Body of pancreas (tissue), 4 donors: ENCODE data around the gene TNXB. TPM values are rescaled to one million over a fixed set of nuclear protein-coding genes. Genes with fewer than 3 reads are reported as not detected.

ENCODE experiments used
- ATAC-seq: fragments of 150-250 bp; one replicate; pipeline ENCODE4 v1.9.1; 2016
- DNase-seq, 4 donors: peaks; one replicate each; pipeline ENCODE4 v3.0.0-alpha.2; 2019
- H3K27ac ChIP-seq, 4 donors: fragments of 200-600 bp; sonication (generic); 1 replicate in 3 of 4; 2 replicates in 1 of 4; pipeline versions ENCODE4 v1.5.1 to v1.6.1; 2016 to 2019; ENCODE audit warnings: mild to moderate bottlenecking in 1 of 4, mixed read lengths in 1 of 4, moderate library complexity in 1 of 4
- H3K27me3 ChIP-seq, 2 donors: fragments of 200-600 bp; sonication (generic); one replicate each; pipeline ENCODE4 v1.6.0; 2016; ENCODE audit warnings: mild to moderate bottlenecking in 1 of 2
- H3K36me3 ChIP-seq, 2 donors: fragments of 200-600 bp; sonication (generic); replicated peaks in 1 of 2; 2 replicates each; pipeline ENCODE4 v1.5.1; 2016; ENCODE audit warnings: low read depth in 2 of 2; ENCODE audit not compliant: insufficient read depth in 1 of 2
- H3K4me1 ChIP-seq: fragments of 200-600 bp; sonication (generic); one replicate; pipeline ENCODE4 v1.6.0; 2016
- H3K4me3 ChIP-seq, 2 donors: fragments of 200-600 bp; sonication (generic); 1 replicate in 1 of 2; 2 replicates in 1 of 2; pipeline ENCODE4 v1.5.1; 2016 to 2019
- H3K9me3 ChIP-seq, 3 donors: fragments of 200-600 bp; sonication (generic); 1 replicate in 2 of 3; 2 replicates in 1 of 3; pipeline ENCODE4 v1.5.1; 2016
- POLR2A ChIP-seq, 3 donors: fragments of 450-650 bp; IDR thresholded peaks; one replicate each; pipeline ENCODE4 v1.6.1; 2016; ENCODE audit warnings: antibody characterized with exemption in 3 of 3, mild to moderate bottlenecking in 2 of 3
- WGBS, 2 donors: methylation state at CpG; one replicate each; pipeline ENCODE4 v1.1.5; 2017; 5-methylcytosine and 5-hydroxymethylcytosine counted together
- intact Hi-C: fragments of 100-400 bp; cut with DNase I; formaldehyde crosslinking; loops from one replicate; pipeline ENCODE4 v1.15.1; 2023
- total RNA-seq, 2 donors: library from RNA; depleted of rRNA; stranded (reverse); fragments of >200 nt; gene quantifications; one replicate each; pipeline ENCODE4 v1.1.0, GENCODE V29; 2016
- TF ChIP-seq, protein P1 (sequence below), 7 experiments: fragments of 450-650 bp in 4 of 7; fragments of 200-600 bp in 3 of 7; sonication (generic) in 3 of 7; IDR thresholded peaks; one replicate each; pipeline ENCODE4 v1.5.1; 2016 to 2019; ENCODE audit warnings: antibody characterized with exemption in 7 of 7

The TNXB gene, protein sequence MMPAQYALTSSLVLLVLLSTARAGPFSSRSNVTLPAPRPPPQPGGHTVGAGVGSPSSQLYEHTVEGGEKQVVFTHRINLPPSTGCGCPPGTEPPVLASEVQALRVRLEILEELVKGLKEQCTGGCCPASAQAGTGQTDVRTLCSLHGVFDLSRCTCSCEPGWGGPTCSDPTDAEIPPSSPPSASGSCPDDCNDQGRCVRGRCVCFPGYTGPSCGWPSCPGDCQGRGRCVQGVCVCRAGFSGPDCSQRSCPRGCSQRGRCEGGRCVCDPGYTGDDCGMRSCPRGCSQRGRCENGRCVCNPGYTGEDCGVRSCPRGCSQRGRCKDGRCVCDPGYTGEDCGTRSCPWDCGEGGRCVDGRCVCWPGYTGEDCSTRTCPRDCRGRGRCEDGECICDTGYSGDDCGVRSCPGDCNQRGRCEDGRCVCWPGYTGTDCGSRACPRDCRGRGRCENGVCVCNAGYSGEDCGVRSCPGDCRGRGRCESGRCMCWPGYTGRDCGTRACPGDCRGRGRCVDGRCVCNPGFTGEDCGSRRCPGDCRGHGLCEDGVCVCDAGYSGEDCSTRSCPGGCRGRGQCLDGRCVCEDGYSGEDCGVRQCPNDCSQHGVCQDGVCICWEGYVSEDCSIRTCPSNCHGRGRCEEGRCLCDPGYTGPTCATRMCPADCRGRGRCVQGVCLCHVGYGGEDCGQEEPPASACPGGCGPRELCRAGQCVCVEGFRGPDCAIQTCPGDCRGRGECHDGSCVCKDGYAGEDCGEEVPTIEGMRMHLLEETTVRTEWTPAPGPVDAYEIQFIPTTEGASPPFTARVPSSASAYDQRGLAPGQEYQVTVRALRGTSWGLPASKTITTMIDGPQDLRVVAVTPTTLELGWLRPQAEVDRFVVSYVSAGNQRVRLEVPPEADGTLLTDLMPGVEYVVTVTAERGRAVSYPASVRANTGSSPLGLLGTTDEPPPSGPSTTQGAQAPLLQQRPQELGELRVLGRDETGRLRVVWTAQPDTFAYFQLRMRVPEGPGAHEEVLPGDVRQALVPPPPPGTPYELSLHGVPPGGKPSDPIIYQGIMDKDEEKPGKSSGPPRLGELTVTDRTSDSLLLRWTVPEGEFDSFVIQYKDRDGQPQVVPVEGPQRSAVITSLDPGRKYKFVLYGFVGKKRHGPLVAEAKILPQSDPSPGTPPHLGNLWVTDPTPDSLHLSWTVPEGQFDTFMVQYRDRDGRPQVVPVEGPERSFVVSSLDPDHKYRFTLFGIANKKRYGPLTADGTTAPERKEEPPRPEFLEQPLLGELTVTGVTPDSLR (N-terminal part only)
- total RNA-seq, result 10 to 100 TPM; 24.9 to 36.6 TPM

DNA sequence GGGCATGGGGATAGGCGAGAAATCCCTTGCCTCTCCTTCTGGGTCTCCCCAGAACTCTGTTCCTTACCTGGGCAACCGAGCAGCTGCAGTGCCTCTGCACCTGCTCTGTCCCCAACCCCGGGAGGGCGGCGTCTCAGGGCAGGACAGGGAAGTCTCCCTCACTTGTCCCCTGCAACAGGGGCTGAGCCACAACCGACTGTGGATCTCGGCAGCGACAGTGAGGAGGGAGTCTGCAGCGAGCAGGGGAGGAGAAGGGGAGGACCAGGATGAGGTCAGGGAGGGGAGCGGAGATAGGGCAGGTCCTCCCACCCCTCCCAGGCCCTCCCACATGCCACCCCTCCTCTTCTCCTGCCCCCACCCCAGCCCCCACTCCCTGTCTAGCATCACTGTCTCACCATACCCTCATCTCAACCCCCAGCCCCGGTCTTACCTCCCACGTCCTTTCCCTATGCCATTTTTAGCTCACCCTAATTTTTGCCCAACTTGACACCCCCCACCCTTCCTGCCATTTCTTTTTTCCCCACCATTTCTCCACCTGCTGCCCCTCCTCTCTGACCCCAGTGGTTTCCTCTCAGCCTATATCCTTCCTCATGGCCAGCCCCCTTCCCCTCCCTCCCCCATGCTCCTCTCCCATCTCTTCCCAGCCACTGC is at the start of gene TNXB:
Gene TNXB, minus strand, starts transcription at position 225 of the 651 bp plus-strand sequence. CDS start 11,140 bp downstream, outside the sequence.
- peak within 1 kb of the TSS; percentile 6 to 59 (median 27) for H3K27ac ChIP-seq
- no peaks in the 10 kb centered on the region for H3K9me3 ChIP-seq
- H3K27me3 ChIP-seq, result no peaks in the 10 kb centered on the region
- intact Hi-C loops, result no loop called here
- no peaks in the 10 kb centered on the region for H3K36me3 ChIP-seq
- TF ChIP-seq POLR2A (IDR thresholded peaks at IDR 0.05), result no peak
- TF ChIP-seq, protein P1, sequence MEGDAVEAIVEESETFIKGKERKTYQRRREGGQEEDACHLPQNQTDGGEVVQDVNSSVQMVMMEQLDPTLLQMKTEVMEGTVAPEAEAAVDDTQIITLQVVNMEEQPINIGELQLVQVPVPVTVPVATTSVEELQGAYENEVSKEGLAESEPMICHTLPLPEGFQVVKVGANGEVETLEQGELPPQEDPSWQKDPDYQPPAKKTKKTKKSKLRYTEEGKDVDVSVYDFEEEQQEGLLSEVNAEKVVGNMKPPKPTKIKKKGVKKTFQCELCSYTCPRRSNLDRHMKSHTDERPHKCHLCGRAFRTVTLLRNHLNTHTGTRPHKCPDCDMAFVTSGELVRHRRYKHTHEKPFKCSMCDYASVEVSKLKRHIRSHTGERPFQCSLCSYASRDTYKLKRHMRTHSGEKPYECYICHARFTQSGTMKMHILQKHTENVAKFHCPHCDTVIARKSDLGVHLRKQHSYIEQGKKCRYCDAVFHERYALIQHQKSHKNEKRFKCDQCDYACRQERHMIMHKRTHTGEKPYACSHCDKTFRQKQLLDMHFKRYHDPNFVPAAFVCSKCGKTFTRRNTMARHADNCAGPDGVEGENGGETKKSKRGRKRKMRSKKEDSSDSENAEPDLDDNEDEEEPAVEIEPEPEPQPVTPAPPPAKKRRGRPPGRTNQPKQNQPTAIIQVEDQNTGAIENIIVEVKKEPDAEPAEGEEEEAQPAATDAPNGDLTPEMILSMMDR (IDR thresholded peaks at IDR 0.05), result no peak
- H3K4me1 ChIP-seq, result peaks cover 31% of the 10 kb centered on the region
- ATAC-seq (no peak), DNase-seq (no peak)
- H3K4me3 ChIP-seq, result no peak within 1 kb of the TSS
- WGBS, 2 donors, result 5 to 8% methylated on average over 10 to 12 of the region's 12 CpGs

DNA sequence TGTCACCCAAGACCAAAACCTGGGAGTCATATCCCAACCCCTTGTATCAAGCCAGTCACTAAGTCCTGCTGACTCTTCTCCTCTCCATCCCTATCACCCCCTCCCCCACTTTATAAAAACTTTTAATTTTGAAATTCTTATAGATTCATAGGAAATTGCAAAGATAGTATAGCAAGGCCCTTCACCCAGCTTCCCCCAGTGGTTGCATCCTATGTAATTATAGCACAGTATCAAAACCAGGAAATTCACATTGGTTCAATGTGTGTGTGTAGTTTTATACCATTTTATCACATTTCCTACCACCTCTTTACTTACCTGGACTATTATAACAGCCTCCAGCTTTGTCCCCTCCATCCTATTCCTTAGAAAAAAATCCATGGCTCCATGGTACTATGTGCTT is 48.9 kb upstream of the TNXB start:
- H3K36me3 ChIP-seq, result no peaks in the 10 kb centered on the region
- no peak for TF ChIP-seq POLR2A (IDR thresholded peaks at IDR 0.05)
- TF ChIP-seq, protein P1 (IDR thresholded peaks at IDR 0.05), result no peak
- DNase-seq (no peak), ATAC-seq (no peak)
- H3K27ac ChIP-seq, result no peak overlapping the region
- intact Hi-C loops, result loop anchor here (5.0 kb wide), 1 partner anchor 41 kb away; no protein-coding TSS in a partner anchor
- H3K4me1 ChIP-seq, result peaks cover 23% of the 10 kb centered on the region
- H3K27me3 ChIP-seq, result no peaks in the 10 kb centered on the region
- no peak overlapping the region for H3K4me3 ChIP-seq
- H3K9me3 ChIP-seq, result no peaks in the 10 kb centered on the region

DNA sequence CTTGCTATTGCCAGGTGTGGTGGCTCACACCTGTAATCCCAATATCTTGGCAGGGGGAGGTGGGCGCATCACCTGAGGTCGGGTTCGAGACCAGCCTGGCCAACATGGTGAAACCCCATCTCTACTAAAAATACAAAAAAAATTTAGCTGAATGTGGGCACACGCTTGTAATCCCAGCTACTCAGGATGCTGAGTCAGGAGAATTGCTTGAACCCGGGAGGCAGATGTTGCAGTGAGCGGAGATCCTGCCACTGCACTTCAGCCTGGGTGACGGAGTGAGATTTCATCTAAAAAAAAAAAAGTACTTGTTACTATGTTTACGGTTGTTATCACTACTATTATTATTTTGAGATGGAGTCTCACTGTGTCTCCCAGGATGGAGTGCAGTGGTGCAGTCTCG is 47.8 kb upstream of the TNXB start:
- H3K27me3 ChIP-seq, result no peaks in the 10 kb centered on the region
- TF ChIP-seq, protein P1 (IDR thresholded peaks at IDR 0.05), result no peak
- TF ChIP-seq POLR2A (IDR thresholded peaks at IDR 0.05), result no peak
- no peak overlapping the region for H3K4me3 ChIP-seq
- 87 to 89% methylated on average over 9 of the region's 9 CpGs for WGBS, 2 donors
- H3K27ac ChIP-seq, result no peak overlapping the region
- no peaks in the 10 kb centered on the region for H3K36me3 ChIP-seq
- intact Hi-C loops, result loop anchor here (5.0 kb wide), 1 partner anchor 40 kb away; no protein-coding TSS in a partner anchor
- H3K4me1 ChIP-seq, result peaks cover 25% of the 10 kb centered on the region
- no peak for DNase-seq
- H3K9me3 ChIP-seq, result no peaks in the 10 kb centered on the region
- ATAC-seq, result no peak

DNA sequence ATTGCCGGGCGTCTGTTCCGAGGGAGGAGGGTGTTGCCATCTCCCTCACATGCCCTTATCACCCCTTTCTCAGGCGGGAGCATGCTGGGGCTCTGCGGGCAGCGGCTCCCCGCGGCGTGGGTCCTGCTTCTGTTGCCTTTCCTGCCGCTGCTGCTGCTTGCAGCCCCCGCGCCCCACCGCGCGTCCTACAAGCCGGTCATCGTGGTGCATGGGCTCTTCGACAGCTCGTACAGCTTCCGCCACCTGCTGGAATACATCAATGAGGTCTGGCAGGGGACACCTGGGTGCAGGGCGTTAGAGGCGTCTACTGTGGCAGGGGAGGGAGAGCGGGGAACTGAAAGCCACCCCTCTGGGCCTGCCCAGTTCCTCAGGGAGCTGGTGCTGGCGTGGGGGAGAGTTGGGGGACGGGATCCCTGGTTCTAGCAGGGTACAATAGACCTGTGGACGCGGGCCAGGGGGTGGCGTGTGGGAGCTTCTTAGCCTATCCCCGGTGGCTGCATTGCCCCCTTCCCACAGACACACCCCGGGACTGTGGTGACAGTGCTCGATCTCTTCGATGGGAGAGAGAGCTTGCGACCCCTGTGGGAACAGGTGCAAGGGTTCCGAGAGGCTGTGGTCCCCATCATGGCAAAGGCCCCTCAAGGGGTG is 45.5 kb upstream of the TNXB start:
- H3K36me3 ChIP-seq, result no peaks in the 10 kb centered on the region
- WGBS, 2 donors, result 2 to 8% methylated on average over 14 to 34 of the region's 34 CpGs
- H3K27me3 ChIP-seq, result no peaks in the 10 kb centered on the region
- intact Hi-C loops, result loop anchor here (5.0 kb wide), 1 partner anchor 37 kb away; no protein-coding TSS in a partner anchor
- ATAC-seq (peak; percentile 78), DNase-seq (peak; percentile 73 to 85 (median 80))
- TF ChIP-seq POLR2A (IDR thresholded peaks at IDR 0.05), result peak in 2 of 3 donors; percentile 39 to 48
- TF ChIP-seq, protein P1 (IDR thresholded peaks at IDR 0.05), result peak; percentile 23 to 79 (median 68)
- no peaks in the 10 kb centered on the region for H3K9me3 ChIP-seq
- H3K4me3 ChIP-seq, result peak overlapping the region; percentile 72
- H3K4me1 ChIP-seq, result peaks cover 25% of the 10 kb centered on the region
- peak overlapping the region; percentile 35 to 90 (median 77) for H3K27ac ChIP-seq
